SK-N-MC (cell line): ENCODE measurements around the gene AGAP6.
"Not testable (repeated sequence)": the region's sequence is repeated elsewhere in the genome, so short reads cannot be mapped to it uniquely, and the experiment has no call there.

ENCODE experiments used
- EZH2 ChIP-seq: fragments of 200-600 bp; sonication (generic); IDR thresholded peaks from one replicate; pipeline ENCODE4 v1.6.1; 2017; ENCODE audit warnings: antibody characterized with exemption
- FOXP2 ChIP-seq: optimal IDR thresholded peaks from 2 replicates; pipeline ENCODE3; 2011; ENCODE audit warnings: mild to moderate bottlenecking, moderate library complexity; ENCODE audit not compliant: insufficient read depth; ENCODE audit errors: extremely low read length, control extremely low read depth
- POLR2AphosphoS5 ChIP-seq: IDR thresholded peaks from 2 replicates; pipeline ENCODE4 v1.6.1; 2012; ENCODE audit warnings: mild to moderate bottlenecking, low read depth, low read length, borderline replicate concordance

- TF ChIP-seq POLR2AphosphoS5, EZH2, FOXP2: not testable (repeated sequence)
These were observed 31.1 kb downstream of the AGAP6 start for GRCh38 chr10:50019279-50019678.
